K562 (cell line): ENCODE data around the gene KRTAP5-6.
"Not testable (repeated sequence)": the region's sequence is repeated elsewhere in the genome, so short reads cannot be mapped to it uniquely, and the experiment has no call there.

ENCODE experiments used
- CBFA2T3 ChIP-seq: fragments of 450-650 bp; IDR thresholded peaks from 2 replicates; pipeline ENCODE4 v1.6.1; 2017
- CHCHD3 ChIP-seq: fragments of 250-450 bp; sonication (Bioruptor Pico); IDR thresholded peaks from 2 replicates; pipeline ENCODE4 v2.1.2; 2022; ENCODE audit warnings: mild to moderate bottlenecking
- CTBP1 ChIP-seq: fragments of 450-650 bp; IDR thresholded peaks from 2 replicates; pipeline ENCODE4 v1.6.1; 2016; ENCODE audit warnings: borderline replicate concordance
- FOS ChIP-seq: IDR thresholded peaks from 3 replicates; pipeline ENCODE4 v1.6.1; 2011; ENCODE audit not compliant: insufficient read length; ENCODE audit errors: extremely low read depth
- FOXA1 ChIP-seq: fragments of 450-650 bp; IDR thresholded peaks from 2 replicates; pipeline ENCODE4 v1.6.1; 2016; ENCODE audit warnings: mild to moderate bottlenecking, borderline replicate concordance
- FOXM1 ChIP-seq, 2 experiments: fragments of 450-650 bp in 1 of 2; sonication (generic) in 1 of 2; formaldehyde crosslinking in 1 of 2; IDR thresholded peaks; 2 replicates each; pipeline versions ENCODE4 v1.6.1 to v1.9.0; 2017 to 2022; ENCODE audit warnings: low read depth in 2 of 2, mild to moderate bottlenecking in 2 of 2, missing genetic modification reagents in 1 of 2, moderate library complexity in 1 of 2
- JUNB ChIP-seq: fragments of 450-650 bp; formaldehyde crosslinking; conservative IDR thresholded peaks from 2 replicates; pipeline ENCODE4 v1.4.0; 2020; ENCODE audit warnings: mild to moderate bottlenecking
- POLR2A ChIP-seq: fragments of 450-650 bp; conservative IDR thresholded peaks from 2 replicates; pipeline ENCODE4 v1.6.1; 2016
- ZFX ChIP-seq: sonication (generic); formaldehyde crosslinking; IDR thresholded peaks from 2 replicates; pipeline ENCODE4 v1.8.0; 2022; ENCODE audit warnings: mild to moderate bottlenecking, missing genetic modification reagents, moderate library complexity
- ZNF354B ChIP-seq: fragments of 250-450 bp; sonication (Bioruptor Pico); IDR thresholded peaks from 2 replicates; pipeline ENCODE4 v1.4.0; 2020
- TF ChIP-seq, protein P1 (sequence below): sonication (generic); IDR thresholded peaks from 2 replicates; pipeline ENCODE4 v1.6.1; 2016
- TF ChIP-seq, protein P2 (sequence below), 3 experiments: fragments of 200-800 bp in 1 of 3; sonication (Bioruptor generic) in 1 of 3; sonication (generic) in 1 of 3; formaldehyde crosslinking in 1 of 3; IDR thresholded peaks; 2 replicates each; pipeline versions ENCODE4 v1.6.1 to v1.8.0; 2016 to 2022; ENCODE audit warnings: mild to moderate bottlenecking in 2 of 3, missing compliant biosample characterization in 2 of 3, missing genetic modification characterization in 2 of 3, missing genetic modification reagents in 1 of 3
- TF ChIP-seq, protein P3 (sequence below), 3 experiments: IDR thresholded peaks in 2 of 3; conservative IDR thresholded peaks in 1 of 3; 2 replicates each; pipeline ENCODE4 v1.5.1; 2011 to 2012; ENCODE audit warnings: low read length in 3 of 3, mild to moderate bottlenecking in 3 of 3, control low read depth in 2 of 3, improper control_type of control experiment in 1 of 3, inconsistent platforms in 1 of 3, low read depth in 1 of 3, mixed read lengths in 1 of 3, moderate library complexity in 1 of 3; ENCODE audit not compliant: insufficient read depth in 2 of 3

DNA sequence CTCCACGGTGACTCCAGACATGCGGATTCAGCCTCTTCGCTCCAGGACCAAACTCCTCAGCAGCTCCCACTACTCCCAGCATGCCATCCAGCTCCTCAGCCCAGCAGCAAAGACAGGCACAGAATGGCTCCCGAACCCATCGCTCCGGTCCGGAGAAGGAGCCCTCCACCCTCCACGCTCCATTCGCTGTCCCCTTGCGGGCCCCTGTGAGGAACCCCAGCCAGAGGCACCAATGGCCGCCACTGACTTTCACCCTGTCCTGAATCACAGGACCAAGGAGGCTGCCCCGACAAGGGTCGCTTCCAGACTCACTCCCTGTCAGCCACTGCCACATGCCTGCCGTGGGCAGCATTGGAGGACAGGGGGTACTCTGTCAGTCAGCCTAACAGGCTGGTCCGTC lies 10.8 kb upstream of the KRTAP5-6 start:
- not testable (repeated sequence) for TF ChIP-seq POLR2A; JUNB; ZFX (CRISPR knock-in tag); CHCHD3 (CRISPR knock-in tag); ZNF354B (CRISPR knock-in tag); CTBP1; FOXM1 (IDR thresholded peaks at IDR 0.05; ENCODE audit: low read depth); FOXM1 (CRISPR knock-in tag; IDR thresholded peaks at IDR 0.05; ENCODE audit: low read depth); FOXA1; CBFA2T3; FOS
- TF ChIP-seq, protein P1, sequence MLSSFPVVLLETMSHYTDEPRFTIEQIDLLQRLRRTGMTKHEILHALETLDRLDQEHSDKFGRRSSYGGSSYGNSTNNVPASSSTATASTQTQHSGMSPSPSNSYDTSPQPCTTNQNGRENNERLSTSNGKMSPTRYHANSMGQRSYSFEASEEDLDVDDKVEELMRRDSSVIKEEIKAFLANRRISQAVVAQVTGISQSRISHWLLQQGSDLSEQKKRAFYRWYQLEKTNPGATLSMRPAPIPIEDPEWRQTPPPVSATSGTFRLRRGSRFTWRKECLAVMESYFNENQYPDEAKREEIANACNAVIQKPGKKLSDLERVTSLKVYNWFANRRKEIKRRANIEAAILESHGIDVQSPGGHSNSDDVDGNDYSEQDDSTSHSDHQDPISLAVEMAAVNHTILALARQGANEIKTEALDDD, result not testable (repeated sequence)
- TF ChIP-seq, protein P2, sequence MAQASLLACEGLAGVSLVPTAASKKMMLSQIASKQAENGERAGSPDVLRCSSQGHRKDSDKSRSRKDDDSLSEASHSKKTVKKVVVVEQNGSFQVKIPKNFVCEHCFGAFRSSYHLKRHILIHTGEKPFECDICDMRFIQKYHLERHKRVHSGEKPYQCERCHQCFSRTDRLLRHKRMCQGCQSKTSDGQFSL (CRISPR knock-in tag; IDR thresholded peaks at IDR 0.05), result not testable (repeated sequence)
- TF ChIP-seq, protein P2 (tag; IDR thresholded peaks at IDR 0.05), result not testable (repeated sequence)
- TF ChIP-seq, protein P3, sequence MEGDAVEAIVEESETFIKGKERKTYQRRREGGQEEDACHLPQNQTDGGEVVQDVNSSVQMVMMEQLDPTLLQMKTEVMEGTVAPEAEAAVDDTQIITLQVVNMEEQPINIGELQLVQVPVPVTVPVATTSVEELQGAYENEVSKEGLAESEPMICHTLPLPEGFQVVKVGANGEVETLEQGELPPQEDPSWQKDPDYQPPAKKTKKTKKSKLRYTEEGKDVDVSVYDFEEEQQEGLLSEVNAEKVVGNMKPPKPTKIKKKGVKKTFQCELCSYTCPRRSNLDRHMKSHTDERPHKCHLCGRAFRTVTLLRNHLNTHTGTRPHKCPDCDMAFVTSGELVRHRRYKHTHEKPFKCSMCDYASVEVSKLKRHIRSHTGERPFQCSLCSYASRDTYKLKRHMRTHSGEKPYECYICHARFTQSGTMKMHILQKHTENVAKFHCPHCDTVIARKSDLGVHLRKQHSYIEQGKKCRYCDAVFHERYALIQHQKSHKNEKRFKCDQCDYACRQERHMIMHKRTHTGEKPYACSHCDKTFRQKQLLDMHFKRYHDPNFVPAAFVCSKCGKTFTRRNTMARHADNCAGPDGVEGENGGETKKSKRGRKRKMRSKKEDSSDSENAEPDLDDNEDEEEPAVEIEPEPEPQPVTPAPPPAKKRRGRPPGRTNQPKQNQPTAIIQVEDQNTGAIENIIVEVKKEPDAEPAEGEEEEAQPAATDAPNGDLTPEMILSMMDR (IDR thresholded peaks at IDR 0.05 in 2 of 3, conservative IDR thresholded peaks at IDR 0.05 in 1 of 3; ENCODE audit: insufficient read depth in 2 of 3, low read depth in 1 of 3, low read length in 3 of 3), result not testable (repeated sequence)
